ENCODE results near the gene COG5. TPM values are rescaled to one million over a fixed set of nuclear protein-coding genes. Genes with fewer than 3 reads are reported as not detected.

COG5 gene
- total and polyA plus RNA-seq, 10 of the 15 experiments (the other 5 are each of a cell fraction or from before 2014, with no cell fraction given) = 5.5 to 27.9 (median 15.6) TPM

DNA sequence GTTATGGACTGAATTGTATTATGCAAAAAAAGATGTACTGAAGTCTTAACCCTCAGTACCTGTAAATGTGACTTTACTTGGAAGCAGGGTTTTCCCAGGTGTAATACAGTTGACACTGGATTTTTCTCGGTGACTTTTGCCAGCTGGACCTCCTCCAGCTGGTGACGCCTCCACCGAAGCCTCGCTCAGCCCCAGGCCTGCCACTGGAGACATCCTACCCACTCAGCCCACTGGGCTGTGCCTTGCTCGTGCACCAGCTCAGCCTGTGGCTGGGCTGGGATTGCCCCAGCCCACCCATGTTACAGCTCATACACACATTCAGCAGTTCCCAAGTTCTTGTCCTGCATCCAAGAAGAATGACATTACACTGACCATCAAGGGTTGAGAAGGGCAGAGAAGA lies 136.3 kb downstream of the COG5 start (continued):
- TF ChIP-seq ZNF207 (IDR thresholded peaks at IDR 0.05; ENCODE audit: borderline replicate concordance) (no peak), FOS (IDR thresholded peaks at IDR 0.05; ENCODE audit: borderline replicate concordance, extremely low read depth, insufficient read length) (no peak)

DNA sequence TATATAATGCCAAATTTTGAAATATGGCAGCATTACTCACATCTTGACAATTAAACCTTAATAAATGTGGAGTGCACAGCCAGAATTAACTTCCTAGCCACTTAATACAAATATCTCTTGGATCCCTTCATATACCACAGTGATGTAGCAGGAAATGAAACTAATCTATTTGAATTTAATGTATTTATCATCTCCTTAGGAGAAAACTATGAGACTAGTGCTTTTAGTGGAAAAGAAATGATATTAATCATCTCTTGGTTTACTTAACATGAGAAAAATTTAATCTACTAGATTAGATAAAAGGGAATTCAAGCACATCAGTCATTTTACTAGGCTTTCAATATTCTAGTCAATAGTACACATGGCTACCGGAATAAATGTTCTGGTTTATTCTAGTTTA lies 149.5 kb downstream of the COG5 start:
- no peak overlapping the region for H3K4me2 ChIP-seq (ENCODE audit: control insufficient read depth, insufficient read depth)
- CTCF ChIA-PET = interaction anchor here (0.7 to 1.0 kb wide), 2 partner anchors 32 to 314 kb away, joined by 3 to 5 read pairs; no protein-coding TSS in a partner anchor
- in situ Hi-C loops (cut with MboI) = no loop called here
- POLR2A ChIA-PET = no interaction called here
- intact Hi-C loops (cut with micrococcal nuclease; ENCODE audit: unreplicated experiment) = no loop called here
- H3K4me3 ChIP-seq = no peak overlapping the region
- no peaks in the 10 kb centered on the region for H3K9me3 ChIP-seq (replicated peaks; ENCODE audit: control insufficient read depth, insufficient read depth, low read length)
- no peak for TF ChIP-seq SIN3A (IDR thresholded peaks at IDR 0.05; ENCODE audit: low read depth, low read length)
- no peak for TF ChIP-seq JUNB (IDR thresholded peaks at IDR 0.05)
- no peak for TF ChIP-seq ZBED1 (IDR thresholded peaks at IDR 0.05; ENCODE audit: borderline replicate concordance)
- no peak for TF ChIP-seq ZZZ3 (IDR thresholded peaks at IDR 0.05; ENCODE audit: control insufficient read depth, insufficient read length, low read depth)
- TF ChIP-seq RB1 (IDR thresholded peaks at IDR 0.05; ENCODE audit: borderline replicate concordance) = no peak
- TF ChIP-seq, protein P1, sequence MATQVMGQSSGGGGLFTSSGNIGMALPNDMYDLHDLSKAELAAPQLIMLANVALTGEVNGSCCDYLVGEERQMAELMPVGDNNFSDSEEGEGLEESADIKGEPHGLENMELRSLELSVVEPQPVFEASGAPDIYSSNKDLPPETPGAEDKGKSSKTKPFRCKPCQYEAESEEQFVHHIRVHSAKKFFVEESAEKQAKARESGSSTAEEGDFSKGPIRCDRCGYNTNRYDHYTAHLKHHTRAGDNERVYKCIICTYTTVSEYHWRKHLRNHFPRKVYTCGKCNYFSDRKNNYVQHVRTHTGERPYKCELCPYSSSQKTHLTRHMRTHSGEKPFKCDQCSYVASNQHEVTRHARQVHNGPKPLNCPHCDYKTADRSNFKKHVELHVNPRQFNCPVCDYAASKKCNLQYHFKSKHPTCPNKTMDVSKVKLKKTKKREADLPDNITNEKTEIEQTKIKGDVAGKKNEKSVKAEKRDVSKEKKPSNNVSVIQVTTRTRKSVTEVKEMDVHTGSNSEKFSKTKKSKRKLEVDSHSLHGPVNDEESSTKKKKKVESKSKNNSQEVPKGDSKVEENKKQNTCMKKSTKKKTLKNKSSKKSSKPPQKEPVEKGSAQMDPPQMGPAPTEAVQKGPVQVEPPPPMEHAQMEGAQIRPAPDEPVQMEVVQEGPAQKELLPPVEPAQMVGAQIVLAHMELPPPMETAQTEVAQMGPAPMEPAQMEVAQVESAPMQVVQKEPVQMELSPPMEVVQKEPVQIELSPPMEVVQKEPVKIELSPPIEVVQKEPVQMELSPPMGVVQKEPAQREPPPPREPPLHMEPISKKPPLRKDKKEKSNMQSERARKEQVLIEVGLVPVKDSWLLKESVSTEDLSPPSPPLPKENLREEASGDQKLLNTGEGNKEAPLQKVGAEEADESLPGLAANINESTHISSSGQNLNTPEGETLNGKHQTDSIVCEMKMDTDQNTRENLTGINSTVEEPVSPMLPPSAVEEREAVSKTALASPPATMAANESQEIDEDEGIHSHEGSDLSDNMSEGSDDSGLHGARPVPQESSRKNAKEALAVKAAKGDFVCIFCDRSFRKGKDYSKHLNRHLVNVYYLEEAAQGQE (IDR thresholded peaks at IDR 0.05; ENCODE audit: low read depth, low read length) = no peak
- no peak for TF ChIP-seq SUPT20H (IDR thresholded peaks at IDR 0.05; ENCODE audit: borderline replicate concordance, control insufficient read depth, low read depth, low read length)
- TF ChIP-seq BHLHE40 (IDR thresholded peaks at IDR 0.05; ENCODE audit: borderline replicate concordance in 1 of 2, low read depth in 2 of 2, low read length in 1 of 2) = no peak
- TF ChIP-seq, protein P2, sequence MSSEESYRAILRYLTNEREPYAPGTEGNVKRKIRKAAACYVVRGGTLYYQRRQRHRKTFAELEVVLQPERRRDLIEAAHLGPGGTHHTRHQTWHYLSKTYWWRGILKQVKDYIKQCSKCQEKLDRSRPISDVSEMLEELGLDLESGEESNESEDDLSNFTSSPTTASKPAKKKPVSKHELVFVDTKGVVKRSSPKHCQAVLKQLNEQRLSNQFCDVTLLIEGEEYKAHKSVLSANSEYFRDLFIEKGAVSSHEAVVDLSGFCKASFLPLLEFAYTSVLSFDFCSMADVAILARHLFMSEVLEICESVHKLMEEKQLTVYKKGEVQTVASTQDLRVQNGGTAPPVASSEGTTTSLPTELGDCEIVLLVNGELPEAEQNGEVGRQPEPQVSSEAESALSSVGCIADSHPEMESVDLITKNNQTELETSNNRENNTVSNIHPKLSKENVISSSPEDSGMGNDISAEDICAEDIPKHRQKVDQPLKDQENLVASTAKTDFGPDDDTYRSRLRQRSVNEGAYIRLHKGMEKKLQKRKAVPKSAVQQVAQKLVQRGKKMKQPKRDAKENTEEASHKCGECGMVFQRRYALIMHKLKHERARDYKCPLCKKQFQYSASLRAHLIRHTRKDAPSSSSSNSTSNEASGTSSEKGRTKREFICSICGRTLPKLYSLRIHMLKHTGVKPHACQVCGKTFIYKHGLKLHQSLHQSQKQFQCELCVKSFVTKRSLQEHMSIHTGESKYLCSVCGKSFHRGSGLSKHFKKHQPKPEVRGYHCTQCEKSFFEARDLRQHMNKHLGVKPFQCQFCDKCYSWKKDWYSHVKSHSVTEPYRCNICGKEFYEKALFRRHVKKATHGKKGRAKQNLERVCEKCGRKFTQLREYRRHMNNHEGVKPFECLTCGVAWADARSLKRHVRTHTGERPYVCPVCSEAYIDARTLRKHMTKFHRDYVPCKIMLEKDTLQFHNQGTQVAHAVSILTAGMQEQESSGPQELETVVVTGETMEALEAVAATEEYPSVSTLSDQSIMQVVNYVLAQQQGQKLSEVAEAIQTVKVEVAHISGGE (CRISPR knock-in tag; IDR thresholded peaks at IDR 0.05) = no peak
- TF ChIP-seq BMI1 (IDR thresholded peaks at IDR 0.05; ENCODE audit: borderline replicate concordance) = no peak
- TF ChIP-seq WRNIP1 (IDR thresholded peaks at IDR 0.05; ENCODE audit: borderline replicate concordance, low read depth, low read length) = no peak
- no peak for TF ChIP-seq NFXL1 (IDR thresholded peaks at IDR 0.05; ENCODE audit: borderline replicate concordance)
- TF ChIP-seq NFYA (IDR thresholded peaks at IDR 0.05; ENCODE audit: borderline replicate concordance, low read depth, low read length) = no peak
- FAIRE-seq = no peak
- no peak overlapping the region for H2AFZ ChIP-seq (ENCODE audit: control insufficient read depth, low read depth, low read length)
- H3K9ac ChIP-seq (ENCODE audit: control insufficient read depth, insufficient read depth, low read length) = no peak overlapping the region
- SMC1A ChIA-PET (ENCODE audit: uncharacterized antibody, unreplicated experiment) = interaction anchor here (1.4 kb wide), 1 partner anchor 21 kb away, joined by 3 read pairs; no protein-coding TSS in a partner anchor
- ATAC-seq = no peak
- no peaks in the 10 kb centered on the region for H3K79me2 ChIP-seq (ENCODE audit: control insufficient read depth, insufficient read depth, low read length)
- 100% methylated on average over 1 of the region's 1 CpG for WGBS (ENCODE audit: insufficient coverage, insufficient replicate concordance, low lambda C conversion rate, missing lambda C conversion rate)
- no TSS peak for BruUV-seq (replicated peaks)
- RAD21 ChIA-PET (ENCODE audit: unreplicated experiment) = no interaction called here
- no peak overlapping the region for H3K27ac ChIP-seq (ENCODE audit: control insufficient read depth, insufficient read depth)
- no peaks in the 10 kb centered on the region for H4K20me1 ChIP-seq (ENCODE audit: control insufficient read depth, insufficient read depth)
- no peaks in the 10 kb centered on the region for H3K27me3 ChIP-seq (replicated peaks in 1 of 2; ENCODE audit: control insufficient read depth in 2 of 2, insufficient read depth in 2 of 2, low read length in 1 of 2)
- no peak for DNase-seq (ENCODE audit: low read depth, low spot score)
- H3K4me1 ChIP-seq (ENCODE audit: control insufficient read depth, insufficient read depth, low read length) = no peaks in the 10 kb centered on the region; the same call in 1 of the 2 replicates
- H3K36me3 ChIP-seq (ENCODE audit: control insufficient read depth in 2 of 2, insufficient read depth in 2 of 2, low read length in 1 of 2) = no peaks in the 10 kb centered on the region
